ENCODE measurements around the gene PLSCR4.

DNA sequence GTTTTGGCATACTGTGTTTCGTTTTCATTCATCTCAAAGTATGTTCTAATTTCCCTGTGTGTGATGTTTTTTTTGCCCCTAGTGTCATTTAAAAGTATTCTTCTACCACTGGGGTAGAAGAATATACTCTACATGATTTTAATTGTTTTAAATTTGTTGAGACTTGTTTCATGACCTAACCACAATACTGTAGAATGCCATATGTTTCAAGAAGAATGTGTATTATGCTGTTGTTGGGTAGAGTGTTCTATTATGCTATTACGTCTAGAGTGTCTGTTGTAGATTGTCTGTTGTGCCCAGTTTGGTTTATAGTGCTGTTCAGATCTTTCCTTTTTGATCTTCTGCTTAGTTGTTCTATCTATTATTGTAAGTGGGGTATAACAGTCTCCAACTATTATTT is 36.4 kb downstream of the PLSCR4 start:
- TF ChIP-seq RAD21 (IDR thresholded peaks at IDR 0.05 in 1 of 2, conservative IDR thresholded peaks at IDR 0.05 in 1 of 2; ENCODE audit: low read depth in 2 of 2, low read length in 2 of 2) (no peak), ZNF274 (IDR thresholded peaks at IDR 0.05; ENCODE audit: borderline replicate concordance, extremely low read depth, low read length) (no peak), CTCF (IDR thresholded peaks at IDR 0.05; ENCODE audit: control extremely low read depth in 1 of 3, insufficient read depth in 1 of 3, low read depth in 1 of 3, low read length in 3 of 3) (no peak), POLR2AphosphoS5 (IDR thresholded peaks at IDR 0.05; ENCODE audit: low read depth, low read length) (no peak), SIN3A (conservative IDR thresholded peaks at IDR 0.05 in 1 of 2, IDR thresholded peaks at IDR 0.05 in 1 of 2; ENCODE audit: low read depth in 1 of 2, low read length in 2 of 2) (no peak), MAX (IDR thresholded peaks at IDR 0.05) (no peak)
